Naive thymus-derived CD4-positive, alpha-beta T cell (primary cell): ENCODE data around the gene POLN. TPM values are rescaled to one million over a fixed set of nuclear protein-coding genes. Genes with fewer than 3 reads are reported as not detected.
A peak's percentile ranks its signal among the peaks of the same experiment; 100 is the strongest.

Source experiments
- ATAC-seq: fragments of 150-1000 bp; cut with Tn5 transposase; 2 replicates; pipeline ENCODE4 v1.10.0; 2021; ENCODE audit warnings: mild to moderate bottlenecking, moderate library complexity
- CTCF ChIA-PET: fragments of 350-600 bp; sonication (Branson Sonifier 250); formaldehyde crosslinking; loops from one replicate; lab custom pipeline; 2021; ENCODE audit warnings: antibody characterized with exemption; lab: Charles Lee
- POLR2A ChIA-PET: fragments of 350-600 bp; sonication (Branson Sonifier 250); formaldehyde crosslinking; loops from one replicate; lab custom pipeline; 2021; ENCODE audit warnings: antibody characterized with exemption, inconsistent platforms; lab: Charles Lee
- DNase-seq, 9 donors: peaks; one replicate each; pipeline versions ENCODE4 v3.0.0 to v3.0.0-alpha.2; 2020 to 2022; ENCODE audit warnings: mixed read lengths in 1 of 9
- H3K27ac ChIP-seq: one replicate; pipeline ENCODE4 v1.7.0; 2013; ENCODE audit warnings: mild to moderate bottlenecking, low read depth, low read length, moderate library complexity
- H3K27me3 ChIP-seq, 2 donors: one replicate each; pipeline ENCODE4 v1.7.0; 2013; ENCODE audit warnings: low read length in 2 of 2, mild to moderate bottlenecking in 2 of 2, moderate library complexity in 2 of 2; ENCODE audit not compliant: control insufficient read depth in 2 of 2, insufficient read depth in 2 of 2
- H3K36me3 ChIP-seq, 3 experiments: 1 replicate in 2 of 3; 2 replicates in 1 of 3; pipeline ENCODE4 v1.7.0; 2013; ENCODE audit warnings: low read length in 3 of 3, mild to moderate bottlenecking in 3 of 3, moderate library complexity in 1 of 3; ENCODE audit not compliant: insufficient read depth in 3 of 3, control insufficient read depth in 2 of 3
- H3K4me1 ChIP-seq, 2 donors: one replicate each; pipeline ENCODE4 v1.7.0; 2013; ENCODE audit warnings: low read length in 2 of 2, mild to moderate bottlenecking in 2 of 2, moderate library complexity in 1 of 2; ENCODE audit not compliant: control insufficient read depth in 2 of 2, insufficient read depth in 2 of 2
- H3K4me3 ChIP-seq: 2 replicates; pipeline ENCODE4 v1.7.0; 2013; ENCODE audit warnings: mild to moderate bottlenecking, low read length
- H3K9me3 ChIP-seq, 3 experiments: 1 replicate in 2 of 3; 2 replicates in 1 of 3; pipeline ENCODE4 v1.7.0; 2013; ENCODE audit warnings: low read length in 3 of 3; ENCODE audit not compliant: control insufficient read depth in 2 of 3
- H3K27ac Mint-ChIP-seq, 9 donors: one replicate each; pipeline ENCODE4 v1.8.0; 2020 to 2022; ENCODE audit warnings: mixed read lengths in 9 of 9, mild to moderate bottlenecking in 8 of 9, moderate library complexity in 5 of 9, inconsistent platforms in 2 of 9
- H3K27me3 Mint-ChIP-seq, 5 donors: one replicate each; pipeline ENCODE4 v1.8.0; 2021 to 2022; ENCODE audit warnings: mixed read lengths in 5 of 5, mild to moderate bottlenecking in 1 of 5
- H3K36me3 Mint-ChIP-seq, 5 donors: one replicate each; pipeline ENCODE4 v1.8.0; 2020 to 2022; ENCODE audit warnings: mixed read lengths in 5 of 5, mild to moderate bottlenecking in 3 of 5, inconsistent platforms in 1 of 5
- H3K4me1 Mint-ChIP-seq, 7 donors: one replicate each; pipeline ENCODE4 v1.8.0; 2020 to 2022; ENCODE audit warnings: mixed read lengths in 7 of 7, mild to moderate bottlenecking in 3 of 7, inconsistent platforms in 1 of 7
- H3K4me3 Mint-ChIP-seq, 10 donors: one replicate each; pipeline ENCODE4 v1.8.0; 2020 to 2022; ENCODE audit warnings: mild to moderate bottlenecking in 10 of 10, mixed read lengths in 10 of 10, moderate library complexity in 6 of 10, inconsistent platforms in 2 of 10
- H3K9me3 Mint-ChIP-seq, 11 donors: one replicate each; pipeline ENCODE4 v1.8.0; 2020 to 2022; ENCODE audit warnings: mixed read lengths in 11 of 11, mild to moderate bottlenecking in 4 of 11, inconsistent platforms in 1 of 11, moderate library complexity in 1 of 11
- intact Hi-C, 2 donors: fragments of 100-400 bp; cut with micrococcal nuclease; formaldehyde crosslinking; loops; one replicate each; pipeline ENCODE4 v1.15.1; 2023
- polyA plus RNA-seq, 2 donors: library from polyadenylated mRNA; unstranded; fragments of 300-500 nt; fragmentation: Illumina TruSeq; gene quantifications; one replicate each; pipeline ENCODE4 v1.2.3, GENCODE V29; 2021
- total RNA-seq, 6 experiments: library from RNA in 5 of 6; stranded (reverse) in 5 of 6; gene quantifications; 1 replicate in 5 of 6; 2 replicates in 1 of 6; pipeline ENCODE4 v1.2.3 and lab custom pipeline; 2021 to 2026

Gene POLN
- total and polyA plus RNA-seq, 7 experiments from 2014 or later = 0.17 to 5.4 (median 2.9) TPM

DNA sequence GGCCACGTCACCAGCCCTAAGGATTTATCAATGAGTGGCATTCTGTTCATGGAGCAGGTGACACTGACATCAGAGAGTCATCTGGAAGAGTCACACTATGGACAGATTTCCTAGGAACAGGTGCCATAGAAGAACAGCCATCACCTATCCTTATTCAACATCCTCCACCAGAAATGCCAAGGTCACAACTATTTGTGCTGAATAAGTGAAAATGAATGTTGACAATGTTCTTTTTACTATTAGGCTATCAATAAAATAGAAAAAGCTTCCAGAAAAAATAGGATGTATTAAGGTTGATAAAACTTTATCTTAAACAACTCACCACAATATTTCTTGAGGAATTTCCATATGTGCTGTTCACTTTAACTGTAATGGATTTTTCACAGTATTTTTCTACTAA, 62.9 kb downstream of the POLN start:
- H3K4me1 Mint-ChIP-seq = peaks cover 0 to 57% (median under 1%) of the 10 kb centered on the region in 7 donors
- H3K36me3 Mint-ChIP-seq = peaks cover 0 to 25% (median 8%) of the 10 kb centered on the region in 5 donors
- DNase-seq = no peak
- Histone ChIP-seq H3K9me3 (peaks cover 0 to 6% (median 0%) of the 10 kb centered on the region in 3 experiments), H3K27me3 (no peaks in the 10 kb centered on the region), H3K4me1 (no peaks in the 10 kb centered on the region), H3K27ac (no peak overlapping the region), H3K4me3 (no peak overlapping the region), H3K36me3 (no peaks in the 10 kb centered on the region)
- no peak overlapping the region for H3K27ac Mint-ChIP-seq
- ATAC-seq = no peak
- intact Hi-C loops = no loop called here
- ChIA-PET POLR2A (no interaction called here), CTCF (no interaction called here)
- H3K4me3 Mint-ChIP-seq = no peak overlapping the region
- H3K27me3 Mint-ChIP-seq = peaks cover 0 to 2% (median 0%) of the 10 kb centered on the region in 5 donors
- H3K9me3 Mint-ChIP-seq = peaks cover 0 to 13% (median 8%) of the 10 kb centered on the region in 11 donors

DNA sequence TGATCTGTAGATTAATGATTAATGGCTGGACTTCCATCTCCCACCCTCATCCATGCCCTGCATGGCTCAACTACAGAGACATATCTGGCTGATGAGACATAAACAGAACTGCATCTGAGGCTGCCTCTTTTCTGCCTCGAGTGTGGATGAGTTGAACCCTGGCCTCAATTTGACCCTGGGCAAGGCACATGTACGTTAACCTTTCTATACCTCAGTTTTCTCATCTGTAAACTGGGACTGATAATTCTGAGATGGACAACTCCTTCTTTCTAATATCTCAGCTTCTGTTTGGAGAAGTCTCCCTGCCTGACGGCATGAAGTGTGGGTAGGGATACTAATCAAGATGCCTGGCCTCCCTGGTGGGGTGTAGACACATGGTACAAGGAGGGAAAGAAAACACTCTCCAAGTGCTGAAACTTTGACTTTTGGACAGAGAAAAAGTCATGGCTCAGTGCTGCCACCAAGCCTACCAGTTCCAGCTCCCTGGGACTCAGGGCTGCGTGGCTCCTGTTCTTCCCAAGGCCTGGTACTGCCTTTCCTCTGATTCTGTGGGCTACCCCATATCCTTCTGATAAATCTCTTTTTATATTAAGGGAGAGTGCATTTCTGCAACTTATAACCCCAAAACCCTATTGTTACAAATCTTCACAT, 64.4 kb downstream of the POLN start:
- POLR2A ChIA-PET = no interaction called here
- peaks cover 0 to 9% (median 7%) of the 10 kb centered on the region in 11 donors for H3K9me3 Mint-ChIP-seq
- DNase-seq (no peak), ATAC-seq (no peak)
- Histone ChIP-seq H3K27ac (no peak overlapping the region), H3K4me3 (no peak overlapping the region), H3K27me3 (no peaks in the 10 kb centered on the region), H3K4me1 (peaks cover 0 to 7% of the 10 kb centered on the region in 2 donors), H3K9me3 (peaks cover 0 to 6% (median 0%) of the 10 kb centered on the region in 3 experiments), H3K36me3 (no peaks in the 10 kb centered on the region)
- intact Hi-C loops = no loop called here
- H3K27ac Mint-ChIP-seq = peak overlapping the region in 2 of 9 donors; percentile 53 to 95
- H3K4me3 Mint-ChIP-seq = peak overlapping the region in 1 of 10 donors; percentile 20
- H3K36me3 Mint-ChIP-seq = peaks cover 0 to 26% (median 7%) of the 10 kb centered on the region in 5 donors
- H3K4me1 Mint-ChIP-seq = peaks cover 3 to 62% (median 15%) of the 10 kb centered on the region in 7 donors
- H3K27me3 Mint-ChIP-seq = peaks cover 0 to 1% (median 0%) of the 10 kb centered on the region in 5 donors
- CTCF ChIA-PET = no interaction called here

DNA sequence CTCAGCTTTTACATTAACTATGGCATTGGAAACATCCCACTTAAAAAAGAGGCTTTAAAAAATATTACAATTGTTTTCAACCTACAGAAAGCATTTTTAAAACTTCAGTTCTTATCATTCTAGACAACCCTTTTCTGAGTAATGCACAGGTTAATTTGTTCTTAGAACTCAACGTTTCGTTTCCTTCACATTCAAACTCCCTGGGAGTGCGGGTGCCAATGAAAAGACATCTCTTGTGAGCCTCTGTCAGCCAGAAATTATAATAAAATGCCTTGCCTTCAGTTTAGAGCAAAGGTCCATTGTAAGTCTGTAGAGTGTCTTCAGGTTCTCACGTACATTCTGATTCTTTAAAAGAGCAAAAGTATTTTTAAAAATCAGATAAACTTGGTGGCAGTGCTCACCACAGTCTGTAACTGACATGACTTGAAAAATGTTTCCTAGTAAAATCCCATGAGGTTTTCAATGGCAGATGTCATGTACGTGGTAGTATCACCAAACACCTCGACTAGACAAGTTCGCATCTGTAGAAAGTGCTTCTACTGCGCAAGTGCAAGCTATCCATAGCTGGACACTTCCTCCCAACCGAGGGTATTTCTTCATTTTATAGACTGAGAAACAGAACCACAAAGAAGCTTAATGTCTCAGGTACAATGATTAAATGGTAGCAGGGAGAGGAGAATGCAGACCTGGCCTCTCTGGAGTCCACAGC, 65.8 kb downstream of the POLN start:
- DNase-seq (no peak), ATAC-seq (no peak)
- H3K9me3 Mint-ChIP-seq = peaks cover 0 to 4% (median 0%) of the 10 kb centered on the region in 11 donors
- no peaks in the 10 kb centered on the region for H3K27me3 Mint-ChIP-seq
- POLR2A ChIA-PET = no interaction called here
- no peaks in the 10 kb centered on the region for H3K27me3 ChIP-seq
- peak overlapping the region in 1 of 9 donors; percentile 95 for H3K27ac Mint-ChIP-seq
- CTCF ChIA-PET = no interaction called here
- peaks cover 0 to 19% (median 0%) of the 10 kb centered on the region in 5 donors for H3K36me3 Mint-ChIP-seq
- H3K4me3 Mint-ChIP-seq = peak overlapping the region in 1 of 10 donors; percentile 65
- intact Hi-C loops = no loop called here
- H3K36me3 ChIP-seq = no peaks in the 10 kb centered on the region
- H3K4me1 ChIP-seq = peaks cover 0 to 8% of the 10 kb centered on the region in 2 donors
- H3K27ac ChIP-seq = no peak overlapping the region
- H3K4me3 ChIP-seq = no peak overlapping the region
- H3K4me1 Mint-ChIP-seq = peaks cover 8 to 70% (median 25%) of the 10 kb centered on the region in 7 donors
- H3K9me3 ChIP-seq = no peaks in the 10 kb centered on the region

GRCh38 chr4:2174061-2174460, 67.9 kb downstream of the POLN start:
- Histone ChIP-seq H3K4me1 (peaks cover 0 to 8% of the 10 kb centered on the region in 2 donors), H3K9me3 (no peaks in the 10 kb centered on the region), H3K27me3 (no peaks in the 10 kb centered on the region), H3K36me3 (no peaks in the 10 kb centered on the region), H3K27ac (no peak overlapping the region), H3K4me3 (no peak overlapping the region)
- POLR2A ChIA-PET = no interaction called here
- peaks cover 0 to 4% (median 0%) of the 10 kb centered on the region in 11 donors for H3K9me3 Mint-ChIP-seq
- CTCF ChIA-PET = no interaction called here
- intact Hi-C loops = loop anchor here in 1 of 2 donors (5.0 kb wide), 1 partner anchor 117 kb away; the partner anchor contains the start of gene NAT8L
- H3K27ac Mint-ChIP-seq = peak overlapping the region in 2 of 9 donors; percentile 61 to 93
- H3K4me1 Mint-ChIP-seq = peaks cover 8 to 85% (median 25%) of the 10 kb centered on the region in 7 donors
- peak overlapping the region in 2 of 10 donors; percentile 65 to 69 for H3K4me3 Mint-ChIP-seq
- no peak for DNase-seq
- no peaks in the 10 kb centered on the region for H3K27me3 Mint-ChIP-seq
- peaks cover 0 to 26% (median 0%) of the 10 kb centered on the region in 5 donors for H3K36me3 Mint-ChIP-seq
- no peak for ATAC-seq

DNA sequence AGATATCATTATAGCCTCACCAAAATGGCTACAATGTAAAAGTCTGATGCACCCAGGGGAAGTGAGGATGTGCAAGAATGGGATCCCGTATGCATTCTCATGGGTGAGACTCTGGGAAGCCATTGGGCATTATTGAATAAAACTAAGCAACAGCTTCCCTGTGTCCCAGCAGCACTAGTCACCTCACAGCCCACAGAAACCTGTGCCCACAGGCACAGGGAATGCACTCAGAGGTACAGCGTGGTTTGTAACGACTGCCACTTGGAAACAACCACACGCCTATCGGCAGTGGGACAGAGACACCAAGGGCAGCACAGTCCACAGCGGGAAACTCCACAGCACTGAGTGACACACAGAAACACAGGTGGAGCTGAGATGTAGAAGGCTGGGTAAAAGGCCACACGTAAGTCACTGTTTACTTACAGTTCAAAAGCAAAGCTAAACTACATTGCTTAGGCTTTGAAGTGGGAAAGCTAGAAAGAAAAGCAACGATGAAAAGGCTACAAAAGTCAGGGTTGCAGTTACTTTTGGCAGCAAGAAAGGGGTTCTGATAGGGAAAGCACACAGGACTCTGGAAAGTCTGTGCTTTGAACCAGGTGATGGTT, 69.2 kb downstream of the POLN start:
- no peaks in the 10 kb centered on the region for H3K27me3 Mint-ChIP-seq
- peak overlapping the region in 9 of 10 donors; percentile 13 to 76 (median 57) for H3K4me3 Mint-ChIP-seq
- H3K9me3 ChIP-seq = no peaks in the 10 kb centered on the region
- H3K27me3 ChIP-seq = no peaks in the 10 kb centered on the region
- H3K4me1 Mint-ChIP-seq = peaks cover 8 to 87% (median 25%) of the 10 kb centered on the region in 7 donors
- H3K36me3 Mint-ChIP-seq = peaks cover 0 to 32% (median 0%) of the 10 kb centered on the region in 5 donors
- H3K27ac Mint-ChIP-seq = peak overlapping the region in 5 of 9 donors; percentile 29 to 93 (median 61)
- H3K27ac ChIP-seq = no peak overlapping the region
- peaks cover 0 to 4% (median 0%) of the 10 kb centered on the region in 11 donors for H3K9me3 Mint-ChIP-seq
- peaks cover 0 to 8% of the 10 kb centered on the region in 2 donors for H3K4me1 ChIP-seq
- intact Hi-C loops = loop anchor here in 1 of 2 donors (1.0 to 5.0 kb wide), 4 partner anchors 40 to 364 kb away; partner anchors contain the start of genes FAM193A, NAT8L and NELFA
- ChIA-PET POLR2A (no interaction called here), CTCF (interaction anchor here (0.6 kb wide), 1 partner anchor 177 kb away, joined by 3 read pairs; no protein-coding TSS in a partner anchor)
- H3K36me3 ChIP-seq = no peaks in the 10 kb centered on the region
- H3K4me3 ChIP-seq = no peak overlapping the region
- ATAC-seq = peak; percentile 86
- DNase-seq = peak in 8 of 9 donors; percentile 28 to 67 (median 39)

GRCh38 chr4:2172161-2172560, 69.8 kb downstream of the POLN start:
- no peak for ATAC-seq

More at GRCh38 chr4:2172161-2172560, 69.8 kb downstream of the POLN start:
- Mint-ChIP-seq H3K36me3 (peaks cover 0 to 28% (median 0%) of the 10 kb centered on the region in 5 donors), H3K4me1 (peaks cover 8 to 86% (median 25%) of the 10 kb centered on the region in 7 donors), H3K27ac (peak overlapping the region in 5 of 9 donors; percentile 1 to 93 (median 61)), H3K27me3 (no peaks in the 10 kb centered on the region), H3K9me3 (peaks cover 0 to 4% (median 0%) of the 10 kb centered on the region in 11 donors), H3K4me3 (peak overlapping the region in 7 of 10 donors; percentile 13 to 76 (median 64))
- H3K36me3 ChIP-seq = no peaks in the 10 kb centered on the region
- H3K27ac ChIP-seq = no peak overlapping the region
- CTCF ChIA-PET = no interaction called here
- H3K27me3 ChIP-seq = no peaks in the 10 kb centered on the region
- no peaks in the 10 kb centered on the region for H3K9me3 ChIP-seq
- intact Hi-C loops = loop anchor here in 1 of 2 donors (1.0 to 5.0 kb wide), 4 partner anchors 39 to 364 kb away; partner anchors contain the start of genes FAM193A, NAT8L and NELFA
- peak in 1 of 9 donors; percentile 30 for DNase-seq
- no peak overlapping the region for H3K4me3 ChIP-seq
- POLR2A ChIA-PET = no interaction called here
- peaks cover 0 to 8% of the 10 kb centered on the region in 2 donors for H3K4me1 ChIP-seq
